Activated CD4-positive, CD25-positive, alpha-beta regulatory T cell treated with anti-CD3 and anti-CD28 coated beads, Interleukin-2, amount 50 U/mL, for 16 hours (primary cell): Measurements from ENCODE around the gene S100A14.
"Not testable (repeated sequence)": the region's sequence is repeated elsewhere in the genome, so short reads cannot be mapped to it uniquely, and the experiment has no call there.

Experiments used
- DNase-seq: peaks from one replicate; pipeline ENCODE4 v3.0.0-alpha.2; 2020; ENCODE audit warnings: low read depth, low spot score

S100A14 gene

DNA sequence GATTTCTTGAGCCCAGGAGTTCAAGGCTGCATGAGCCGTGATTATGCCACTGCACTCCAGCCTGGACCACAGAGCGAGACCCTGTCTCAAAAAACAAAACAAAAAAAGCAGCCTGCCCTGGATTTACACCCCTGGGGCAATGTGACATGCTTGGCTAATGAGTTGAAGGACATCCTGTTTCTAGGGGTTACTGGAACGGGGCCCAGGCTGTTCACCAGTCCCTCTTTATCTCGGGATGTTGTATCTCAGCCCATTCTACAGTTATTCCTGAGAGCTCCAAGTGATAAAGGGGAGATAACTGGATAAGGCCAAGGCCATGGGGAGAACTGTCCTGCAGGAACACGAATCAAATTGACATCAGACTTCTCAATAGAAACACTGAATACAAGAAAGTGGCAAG is 28.8 kb downstream of the S100A14 start:
- no peak for DNase-seq

DNA sequence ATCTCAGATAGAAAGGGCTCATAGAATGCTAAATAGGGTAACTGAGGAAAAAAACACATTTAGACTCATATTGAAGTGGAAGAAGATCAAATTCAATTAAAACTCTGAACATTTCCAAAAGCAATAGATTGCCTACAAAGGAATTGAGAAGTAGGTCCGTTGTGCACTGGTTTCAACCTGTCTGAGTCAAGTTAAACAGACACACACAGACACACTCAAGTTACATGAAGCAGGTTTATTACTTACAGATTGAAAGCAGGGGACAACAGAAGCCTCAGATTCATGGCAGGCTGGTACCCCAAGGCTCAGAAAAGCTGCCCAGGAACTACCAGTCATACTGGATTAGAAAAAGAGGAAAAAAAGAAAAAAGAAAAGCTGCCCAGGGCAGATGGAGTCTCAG is 29.8 kb downstream of the S100A14 start:
- no peak for DNase-seq

DNA sequence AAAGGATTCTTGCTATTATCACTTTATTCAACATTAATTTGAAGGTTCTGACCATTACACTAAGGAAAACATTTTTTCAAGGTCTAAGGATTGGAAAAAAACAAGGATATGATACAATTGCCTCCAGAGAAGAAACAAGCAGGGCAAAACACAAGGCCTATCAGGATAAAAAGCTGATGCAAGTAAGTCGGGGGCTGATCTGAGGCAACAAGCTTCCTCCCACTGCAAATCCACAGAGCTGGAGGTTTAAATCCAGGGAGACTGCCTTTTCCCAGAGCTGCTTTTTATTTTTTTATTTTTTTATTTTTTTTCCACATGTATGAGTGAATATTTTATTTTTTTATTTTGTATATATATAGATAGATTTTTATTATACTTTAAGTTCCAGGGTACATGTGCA is 31.1 kb downstream of the S100A14 start:
- DNase-seq: no peak

DNA sequence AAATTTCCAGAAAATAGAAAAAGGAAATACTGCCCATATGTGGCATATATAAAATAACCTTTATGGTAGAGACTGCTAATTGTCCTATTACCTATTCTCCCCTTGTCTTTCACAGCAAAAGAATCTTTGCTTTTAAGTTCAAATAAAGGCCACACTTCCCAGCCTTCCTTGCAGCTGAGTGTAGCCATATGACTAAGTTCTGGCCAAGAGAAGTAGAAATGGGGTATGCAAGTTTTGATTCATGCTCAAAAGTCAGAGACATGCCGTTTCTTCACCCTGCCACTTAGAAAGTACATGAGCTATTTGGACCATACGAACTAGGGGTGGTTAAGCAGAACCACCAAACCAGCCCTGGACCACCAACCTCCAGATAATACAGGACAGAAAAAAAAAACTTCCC is 32.1 kb downstream of the S100A14 start:
- DNase-seq: no peak

DNA sequence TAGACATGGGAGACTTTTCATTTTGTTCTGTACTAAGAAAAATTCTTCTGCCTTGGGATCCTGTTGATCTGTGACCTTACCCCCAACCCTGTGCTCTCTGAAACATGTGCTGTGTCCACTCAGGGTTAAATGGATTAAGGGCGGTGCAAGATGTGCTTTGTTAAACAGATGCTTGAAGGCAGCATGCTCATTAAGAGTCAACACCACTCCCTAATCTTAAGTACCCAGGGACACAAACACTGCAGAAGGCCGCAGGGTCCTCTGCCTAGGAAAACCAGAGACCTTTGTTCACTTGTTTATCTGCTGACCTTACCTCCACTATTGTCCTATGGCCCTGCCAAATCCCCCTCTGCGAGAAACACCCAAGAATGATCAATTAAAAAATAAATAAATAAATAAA is 32.6 kb downstream of the S100A14 start:
- not testable (repeated sequence) for DNase-seq

DNA sequence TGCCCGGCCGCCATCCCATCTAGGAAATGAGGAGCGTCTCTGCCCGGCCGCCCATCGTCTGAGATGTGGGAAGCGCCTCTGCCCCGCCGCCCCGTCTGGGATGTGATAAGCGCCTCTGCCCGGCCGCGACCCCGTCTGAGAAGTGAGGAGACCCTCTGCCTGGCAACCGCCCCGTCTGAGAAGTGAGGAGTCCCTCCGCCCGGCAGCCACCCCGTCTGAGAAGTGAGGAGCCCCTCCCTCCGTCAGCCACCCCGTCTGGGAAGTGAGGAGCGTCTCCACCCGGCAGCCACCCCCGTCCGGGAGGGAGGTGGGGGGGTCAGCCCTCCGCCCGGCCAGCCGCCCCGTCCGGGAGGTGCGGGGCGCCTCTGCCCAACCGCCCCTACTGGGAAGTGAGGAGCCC is 33.3 kb downstream of the S100A14 start:
- DNase-seq: not testable (repeated sequence)

DNA sequence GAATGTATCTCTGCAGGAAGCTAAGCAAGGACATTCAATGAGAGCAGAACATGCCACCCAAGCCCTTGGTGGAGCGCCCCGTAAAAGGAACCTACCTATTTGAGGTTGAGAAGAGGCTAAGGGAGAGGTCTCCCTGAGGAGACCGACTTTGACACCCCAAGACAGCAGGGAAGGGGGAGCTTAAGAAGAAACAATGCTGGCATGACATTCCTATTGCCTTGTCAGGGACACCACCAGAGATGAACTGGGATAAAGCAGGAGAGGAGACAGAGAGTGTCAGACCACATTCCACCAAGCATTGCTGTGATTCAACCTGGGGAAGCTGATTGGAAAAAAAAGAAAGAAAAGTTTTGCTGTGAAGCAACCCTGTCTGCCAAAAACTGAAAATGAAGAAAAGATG is 37.2 kb downstream of the S100A14 start:
- DNase-seq: no peak

DNA sequence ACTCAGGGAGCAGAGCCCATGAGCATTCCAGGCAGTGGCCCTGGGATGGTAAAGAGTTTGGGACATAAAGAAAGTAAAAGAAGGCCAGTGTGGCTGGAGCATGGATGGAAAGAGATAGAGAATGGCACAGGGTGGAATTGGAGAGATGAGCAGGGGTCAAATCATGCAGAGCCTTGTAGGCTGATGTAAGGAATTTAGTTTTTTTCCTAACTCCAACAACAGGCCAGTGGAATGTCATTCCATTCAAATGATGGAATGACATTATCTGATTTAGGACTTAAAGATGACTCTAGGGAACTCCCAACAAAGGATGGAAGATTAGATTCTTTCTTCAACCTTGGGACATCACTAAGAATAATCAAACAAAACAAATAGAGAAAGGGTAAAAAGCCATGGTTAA is 37.6 kb downstream of the S100A14 start:
- no peak for DNase-seq

DNA sequence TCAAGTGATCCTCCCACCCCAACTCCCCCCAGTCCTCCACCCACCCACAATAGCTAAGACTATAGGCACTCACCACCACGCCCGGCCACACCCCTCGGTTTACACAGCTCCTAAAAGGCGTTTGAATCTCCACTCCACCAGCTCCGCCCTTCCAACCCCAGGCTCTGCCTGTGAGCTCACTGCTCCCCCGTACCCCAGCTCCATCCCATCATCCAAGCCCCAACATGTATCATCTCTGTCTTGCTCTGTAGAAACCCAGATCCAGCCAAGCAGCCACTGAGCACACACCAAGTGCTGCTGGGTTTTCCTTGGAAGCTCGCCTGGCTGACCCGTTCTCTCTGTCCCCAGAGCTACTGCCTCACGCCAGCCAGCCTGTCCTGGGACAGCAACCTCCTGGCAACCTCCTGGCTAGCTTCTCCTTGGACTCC is 38.5 kb downstream of the S100A14 start:
- DNase-seq: no peak

DNA sequence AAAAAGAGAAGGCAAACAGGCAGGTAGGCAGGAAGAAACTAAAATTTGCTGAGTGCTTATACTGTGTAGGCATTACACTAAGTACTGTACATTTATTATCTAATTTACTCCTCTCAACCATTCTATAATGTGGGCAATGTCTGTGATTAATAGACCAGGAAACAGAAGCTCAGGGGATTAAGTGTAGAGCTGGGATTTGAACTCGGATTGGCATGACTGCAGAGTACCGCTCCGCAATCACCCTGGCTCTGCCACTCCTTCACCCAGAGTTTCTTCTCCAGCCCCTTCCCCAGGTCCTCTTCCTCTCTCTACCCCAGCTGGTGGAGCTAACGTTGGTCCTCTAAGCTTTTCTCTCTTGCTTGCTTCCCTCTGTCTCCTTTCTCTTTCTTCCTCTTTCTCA is 39.0 kb downstream of the S100A14 start:
- DNase-seq: no peak

DNA sequence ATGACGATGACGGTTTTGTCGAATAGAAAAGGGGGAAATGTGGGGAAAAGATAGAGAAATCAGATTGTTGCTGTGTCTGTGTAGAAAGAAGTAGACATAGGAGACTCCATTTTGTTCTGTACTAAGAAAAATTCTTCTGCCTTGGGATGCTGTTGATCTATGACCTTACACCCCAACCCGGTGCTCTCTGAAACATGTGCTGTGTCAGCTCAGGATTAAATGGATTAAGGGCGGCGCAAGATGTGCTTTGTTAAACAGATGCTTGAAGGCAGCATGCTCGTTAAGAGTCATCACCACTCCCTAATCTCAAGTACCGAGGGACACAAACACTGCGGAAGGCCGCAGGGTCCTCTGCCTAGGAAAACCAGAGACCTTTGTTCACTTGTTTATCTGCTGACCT is 40.6 kb downstream of the S100A14 start:
- DNase-seq: not testable (repeated sequence)

DNA sequence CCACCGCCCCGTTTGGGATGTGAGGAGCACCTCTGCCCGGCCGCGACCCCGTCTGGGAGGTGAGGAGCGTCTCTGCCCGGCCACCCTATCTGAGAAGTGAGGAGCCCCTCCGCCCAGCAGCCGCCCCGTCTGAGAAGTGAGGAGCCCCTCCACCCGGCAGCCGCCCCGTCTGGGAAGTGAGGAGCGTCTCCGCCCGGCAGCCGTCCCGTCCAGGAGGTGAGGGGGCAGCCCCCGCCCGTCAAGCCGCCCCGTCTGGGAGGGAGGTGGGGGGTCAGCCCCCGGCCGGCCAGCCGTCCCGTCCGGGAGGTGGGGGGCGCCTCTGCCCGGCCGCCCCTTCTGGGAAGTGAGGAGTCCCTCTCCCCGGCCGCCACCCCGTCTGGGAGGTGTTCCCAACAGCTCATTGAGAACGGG is 41.0 kb downstream of the S100A14 start:
- not testable (repeated sequence) for DNase-seq

DNA sequence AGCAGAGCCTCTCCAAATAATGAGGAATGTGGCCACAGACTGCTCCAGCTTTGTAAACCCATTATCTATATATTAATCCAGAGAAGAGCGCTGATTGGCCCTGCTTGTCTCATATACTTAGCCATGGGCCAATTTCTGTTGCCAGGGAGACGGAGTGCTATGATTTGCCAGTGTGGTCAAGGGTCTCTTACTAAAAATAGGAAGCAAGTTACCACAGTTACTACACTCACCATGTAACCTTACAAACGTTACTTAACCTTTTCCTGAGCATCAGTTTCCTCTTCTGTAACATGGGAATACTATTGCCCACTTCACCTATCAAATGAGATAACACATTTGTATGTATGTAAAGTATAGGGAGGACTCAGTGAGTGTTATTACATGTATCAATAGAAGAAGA is 42.8 kb downstream of the S100A14 start:
- DNase-seq: no peak

DNA sequence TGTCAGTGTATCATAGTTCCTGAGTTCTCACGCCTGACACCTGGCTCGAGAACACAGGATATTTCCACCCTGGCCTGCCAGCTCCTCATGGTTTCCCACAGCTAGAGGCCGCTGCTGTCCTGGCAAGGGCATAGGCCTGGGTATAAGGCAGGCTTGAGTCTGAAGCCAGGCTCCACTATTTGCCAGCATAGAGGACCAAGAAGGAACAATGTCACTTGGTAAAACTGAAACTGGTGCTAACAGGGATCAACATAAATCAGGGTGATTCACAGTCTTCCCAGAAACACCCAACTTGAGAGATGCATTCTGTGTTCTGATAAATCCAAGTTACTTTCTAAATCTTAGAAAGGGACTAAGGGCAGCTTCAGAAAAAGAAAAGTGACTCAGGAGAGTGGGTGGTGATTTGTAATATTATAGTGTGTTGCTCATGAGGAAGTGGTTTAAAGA is 43.5 kb downstream of the S100A14 start:
- DNase-seq: no peak

DNA sequence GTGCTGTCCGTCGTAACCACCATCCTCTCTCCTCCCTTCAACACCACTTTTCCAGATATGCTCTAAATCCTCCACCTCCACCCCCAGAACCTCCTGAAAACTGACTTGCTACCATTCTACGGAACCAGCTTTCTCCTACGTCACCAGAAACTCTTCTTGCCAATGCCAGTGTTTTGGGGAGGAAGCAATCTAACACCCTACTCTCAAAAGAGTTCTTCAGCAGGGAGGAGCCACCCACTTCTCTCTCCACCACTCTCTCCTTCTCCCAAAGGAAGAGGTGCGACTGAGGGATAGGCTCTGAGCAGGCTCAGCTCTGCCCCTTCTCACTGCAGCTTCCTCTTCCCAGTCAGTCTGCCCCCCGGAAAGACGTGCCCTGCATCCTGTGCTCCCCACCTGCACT is 44.4 kb downstream of the S100A14 start:
- no peak for DNase-seq

DNA sequence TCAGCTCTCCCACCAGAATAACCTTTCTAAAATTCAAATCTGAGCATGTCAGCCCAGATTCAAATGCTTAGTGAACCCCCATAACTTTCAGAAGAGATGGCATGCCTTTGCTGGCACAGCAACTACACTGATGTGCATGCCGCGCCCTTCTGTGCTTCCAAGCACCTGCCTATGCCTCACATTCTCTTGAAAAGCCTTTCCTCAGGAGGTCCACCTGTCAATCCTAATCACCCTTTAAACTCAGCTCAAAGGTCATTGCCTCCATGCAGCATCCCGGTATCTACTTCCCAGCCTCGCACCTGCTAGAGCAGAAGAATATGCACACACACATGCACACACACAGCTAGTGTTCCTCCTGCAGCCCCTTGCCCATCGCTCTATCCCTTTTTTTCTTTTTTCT is 45.3 kb downstream of the S100A14 start:
- no peak for DNase-seq

DNA sequence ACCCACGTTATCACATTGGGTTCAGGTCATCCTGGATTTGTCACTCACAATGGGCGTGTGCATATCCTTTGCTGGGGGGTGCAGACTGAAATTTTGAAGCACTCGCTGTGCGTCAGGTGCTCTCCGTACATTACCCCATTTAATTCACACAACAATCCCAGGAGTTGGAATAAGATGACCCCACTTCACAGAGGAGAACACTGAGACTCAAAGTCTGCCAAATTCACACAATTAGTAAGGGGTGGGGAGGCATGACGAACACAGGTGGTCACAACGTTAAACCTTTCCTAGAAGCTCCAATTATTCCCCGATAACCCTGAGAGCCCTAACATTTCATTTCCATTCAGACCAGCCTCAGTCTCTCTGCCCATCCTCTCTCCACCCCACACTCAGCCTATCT is 46.7 kb downstream of the S100A14 start:
- no peak for DNase-seq

DNA sequence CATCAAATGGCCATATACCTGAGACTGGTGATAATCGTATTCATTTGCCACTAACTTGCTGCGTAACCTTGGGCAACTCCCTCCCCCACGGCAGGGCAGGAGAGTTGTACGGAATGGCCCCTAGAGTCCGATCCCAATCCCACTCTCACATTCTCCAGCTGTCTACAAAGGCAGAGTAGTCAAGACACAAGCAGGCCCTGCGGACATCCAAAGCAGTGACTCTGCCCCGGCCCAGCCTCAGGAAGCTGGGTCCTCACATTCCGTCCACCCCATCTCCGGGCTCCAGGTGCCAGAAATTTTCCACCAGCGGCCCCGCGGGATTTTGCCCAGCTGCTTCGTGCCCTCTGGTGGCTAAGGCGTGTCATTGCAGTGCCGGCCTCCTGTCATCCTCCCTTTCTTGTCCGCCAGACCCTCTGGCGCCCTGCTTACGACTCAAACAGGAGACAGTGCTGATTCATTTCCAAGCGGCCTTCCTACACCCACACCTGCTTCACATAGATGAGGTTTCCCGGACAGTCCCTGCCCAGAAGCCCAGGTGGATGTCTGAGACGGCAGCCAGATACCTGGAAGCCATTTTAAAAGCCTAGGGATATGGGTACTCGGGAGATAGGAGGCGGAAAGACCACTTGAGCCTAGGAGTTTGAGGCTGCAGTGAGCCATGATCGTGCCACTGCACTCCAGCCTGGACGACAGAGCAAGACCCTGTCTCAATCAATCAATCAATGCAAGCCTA is 47.6 kb downstream of the S100A14 start:
- DNase-seq: peak; percentile 57

DNA sequence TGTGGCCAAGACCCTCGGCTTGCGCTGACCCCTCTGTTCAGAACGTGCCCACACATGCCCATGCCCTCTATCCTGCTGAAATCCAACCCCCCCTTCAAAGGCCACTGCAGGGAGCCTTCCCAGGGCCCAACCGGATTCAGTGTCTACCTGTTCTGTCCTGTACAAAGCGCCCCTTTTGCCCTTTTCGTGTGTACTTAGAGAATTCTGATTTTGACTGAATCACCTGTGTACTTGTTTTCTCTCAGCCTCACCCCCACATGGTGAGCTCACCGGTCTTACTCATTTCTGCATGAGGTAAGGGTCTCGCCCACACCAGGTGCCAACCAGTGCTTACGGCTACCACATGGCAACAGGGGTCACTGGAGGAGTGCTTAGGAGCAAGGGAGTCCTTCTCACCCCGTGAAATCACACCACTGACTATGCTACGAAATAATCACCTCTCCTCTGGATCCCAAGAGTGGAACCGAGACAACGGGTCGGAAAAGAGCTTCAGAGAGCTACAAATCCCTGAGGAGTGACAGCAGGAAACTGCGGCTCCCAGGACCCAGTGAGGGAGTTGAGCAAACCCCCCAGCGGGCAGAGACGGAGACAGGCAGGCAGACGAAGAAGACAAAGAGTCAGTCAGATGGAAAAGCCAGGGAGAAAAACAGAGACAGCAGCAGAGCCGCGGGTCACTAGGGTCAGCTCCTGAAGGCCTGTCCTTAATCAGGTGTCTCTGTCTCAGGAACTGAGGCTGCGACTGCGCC is 48.3 kb downstream of the S100A14 start:
- DNase-seq: no peak

DNA sequence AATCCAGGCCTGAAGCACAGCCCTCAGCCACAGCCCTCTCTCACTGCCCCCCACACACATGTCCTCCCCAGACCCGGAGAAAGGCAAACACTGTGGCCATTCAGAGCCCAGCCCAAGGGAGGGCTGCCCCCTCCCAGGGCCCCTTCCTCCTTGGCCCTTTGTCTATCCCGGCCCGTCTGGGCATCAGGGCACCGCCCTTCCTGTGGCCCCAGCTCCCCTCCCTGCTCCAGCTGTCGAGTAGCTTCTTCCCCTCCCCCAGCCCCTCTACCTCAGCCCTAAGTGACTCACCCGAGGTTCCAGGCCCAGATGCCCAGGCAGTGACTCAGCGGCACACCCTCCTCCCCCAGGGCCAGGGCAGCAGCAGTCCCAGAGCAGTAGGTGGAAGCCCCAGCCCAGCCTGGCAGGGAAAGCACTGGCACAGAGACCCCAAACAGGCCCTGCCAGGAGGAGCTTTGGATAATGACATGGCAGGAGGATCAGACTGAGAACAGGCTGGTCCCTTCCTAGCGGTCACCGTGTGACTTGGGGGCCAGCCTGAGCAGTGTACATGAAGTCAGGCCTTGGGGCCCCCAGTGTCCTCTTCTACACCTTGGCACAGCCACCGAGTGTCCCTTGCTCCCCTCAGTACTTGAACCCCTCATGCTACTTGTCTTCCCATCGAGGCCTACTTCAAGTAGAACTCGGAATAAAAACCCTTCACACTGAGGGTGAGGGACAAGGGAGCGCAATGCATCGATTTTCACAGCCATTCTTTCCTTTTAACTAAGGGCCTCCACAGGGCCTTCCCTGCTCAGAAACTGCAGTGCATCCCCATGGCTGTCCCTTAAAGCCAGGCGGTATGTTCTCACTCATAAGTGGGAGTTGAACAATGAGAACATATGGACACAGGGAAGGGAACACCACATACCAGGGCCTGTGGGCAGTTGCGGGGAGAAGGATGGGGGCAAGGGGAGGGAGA is 49.4 kb downstream of the S100A14 start:
- peak; percentile 52 for DNase-seq

DNA sequence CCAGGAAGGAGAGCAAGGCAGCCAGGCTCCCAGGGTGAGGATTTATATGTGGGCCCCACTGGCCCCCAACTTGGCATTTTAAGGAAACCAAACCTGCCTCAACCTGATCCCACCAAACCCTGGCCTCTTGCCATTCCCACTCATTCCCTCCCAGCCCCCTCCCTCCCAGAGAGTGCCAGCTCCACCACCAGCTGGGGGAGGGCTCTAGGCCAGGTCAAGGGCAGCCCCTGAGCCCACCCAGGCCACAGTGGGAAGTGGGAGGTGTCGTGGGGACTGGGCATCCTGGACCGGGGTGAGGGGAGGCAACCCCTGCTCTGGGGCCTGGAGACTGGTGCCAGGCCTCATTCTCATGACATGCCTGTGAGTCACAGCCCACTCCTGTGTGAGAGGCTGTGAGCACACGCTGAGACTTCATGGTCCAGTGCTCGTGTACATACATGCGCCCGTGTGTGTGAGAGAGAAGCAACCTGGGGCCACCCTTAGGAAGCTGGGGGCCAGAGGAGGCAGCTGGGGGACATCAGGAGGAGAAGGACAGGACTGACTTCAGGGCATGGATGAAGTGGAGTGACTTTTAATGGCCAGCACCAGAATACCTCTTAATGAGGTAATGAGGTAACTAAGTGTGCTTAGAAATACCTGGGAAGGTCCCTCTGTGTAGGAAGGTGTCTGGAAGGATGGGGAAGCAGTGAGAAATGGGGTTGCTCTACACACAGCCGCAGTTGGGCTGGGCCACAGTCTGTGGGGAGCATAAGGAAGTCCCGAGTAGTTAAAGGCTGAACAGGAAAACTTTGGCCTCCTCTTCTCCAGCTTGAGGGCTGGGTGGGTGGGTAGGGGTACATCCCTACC is 50.4 kb downstream of the S100A14 start, which contains the start of gene S100A2:
Gene S100A2 (minus strand): TSS at position 316 of the 846 bp plus-strand sequence. CDS start 1,967 bp downstream, outside the sequence.
- no peak for DNase-seq
